OCI-LY7 (cell line): ENCODE data around the gene RXRA.

Source experiments
- CTCF ChIP-seq: fragments of 200-600 bp; sonication (generic); conservative IDR thresholded peaks from 2 replicates; pipeline ENCODE4 v1.5.1; 2014; ENCODE audit warnings: mild to moderate bottlenecking, antibody characterized with exemption, low read length, moderate library complexity, mixed read lengths
- EZH2phosphoT487 ChIP-seq: fragments of 200-600 bp; sonication (generic); IDR thresholded peaks from 2 replicates; pipeline ENCODE4 v1.6.1; 2018; ENCODE audit warnings: low read depth, borderline replicate concordance, mild to moderate bottlenecking, mixed run types, antibody characterized with exemption, low read length, moderate library complexity, mixed read lengths

GRCh38 chr9:134317790-134318414, 8.4 kb upstream of the RXRA start:
- TF ChIP-seq EZH2phosphoT487 (no peak), CTCF (no peak)
